Heart left ventricle (tissue), 13 donors: ENCODE data around the gene MACROD1.

Experiments used
- POLR2A ChIP-seq, 2 donors: fragments of 450-650 bp; IDR thresholded peaks; one replicate each; pipeline ENCODE4 v1.6.1; 2017; ENCODE audit warnings: antibody characterized with exemption in 2 of 2, mild to moderate bottlenecking in 2 of 2, moderate library complexity in 2 of 2
- TF ChIP-seq, protein P1 (sequence below), 12 donors: fragments of 200-600 bp; sonication (generic) in 4 of 12; IDR thresholded peaks; one replicate each; pipeline versions ENCODE4 v1.5.0 to v1.8.0; 2018 to 2022; ENCODE audit warnings: antibody characterized with exemption in 12 of 12, mild to moderate bottlenecking in 5 of 12
- donor health status: ischemic (EF 13 %, LVEDD 7.1; RV severe dilation, severe dysfunction).
- donor health status: DM: no; HTN: yes; CAD: no.
- donor health status: DM: no; HTN: no; CAD: no.
- donor health status: ischemic (EF 25% LVEDD 6.9; RV normal size, moderate dysfunction).
- donor health status: ischemic (EF 25% LVEDD 5.7; RV mildly dilated, moderate dysfunction).
- donor health status: ischemic (EF 35%, LVEDD 5.7; RV mildly dilated, moderate dysfunction).
- donor health status: nonischemic (EF 11% LVEDD 7.7; RV severe dilation, severe dysfunction).
- donor health status: DM: yes; HTN: yes; CAD: no.
- donor health status: PGD.
- donor health status: ischemic (EF 29% LVEDD 5.4; RV normal size, mild dysfunction).
- donor health status: nonischemic (EF 23%, LVEDD 6.1; RV moderate dilation, normal function).

- TF ChIP-seq, protein P1, sequence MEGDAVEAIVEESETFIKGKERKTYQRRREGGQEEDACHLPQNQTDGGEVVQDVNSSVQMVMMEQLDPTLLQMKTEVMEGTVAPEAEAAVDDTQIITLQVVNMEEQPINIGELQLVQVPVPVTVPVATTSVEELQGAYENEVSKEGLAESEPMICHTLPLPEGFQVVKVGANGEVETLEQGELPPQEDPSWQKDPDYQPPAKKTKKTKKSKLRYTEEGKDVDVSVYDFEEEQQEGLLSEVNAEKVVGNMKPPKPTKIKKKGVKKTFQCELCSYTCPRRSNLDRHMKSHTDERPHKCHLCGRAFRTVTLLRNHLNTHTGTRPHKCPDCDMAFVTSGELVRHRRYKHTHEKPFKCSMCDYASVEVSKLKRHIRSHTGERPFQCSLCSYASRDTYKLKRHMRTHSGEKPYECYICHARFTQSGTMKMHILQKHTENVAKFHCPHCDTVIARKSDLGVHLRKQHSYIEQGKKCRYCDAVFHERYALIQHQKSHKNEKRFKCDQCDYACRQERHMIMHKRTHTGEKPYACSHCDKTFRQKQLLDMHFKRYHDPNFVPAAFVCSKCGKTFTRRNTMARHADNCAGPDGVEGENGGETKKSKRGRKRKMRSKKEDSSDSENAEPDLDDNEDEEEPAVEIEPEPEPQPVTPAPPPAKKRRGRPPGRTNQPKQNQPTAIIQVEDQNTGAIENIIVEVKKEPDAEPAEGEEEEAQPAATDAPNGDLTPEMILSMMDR (IDR thresholded peaks at IDR 0.05), result no peak
- no peak for TF ChIP-seq POLR2A (IDR thresholded peaks at IDR 0.05)
These were observed 21.1 kb downstream of the MACROD1 start for GRCh38 chr11:64144587-64145472.
